MM.1S (cell line): Measurements from ENCODE around the gene FAAH.
"Not testable (repeated sequence)": the region's sequence is repeated elsewhere in the genome, so short reads cannot be mapped to it uniquely, and the experiment has no call there.

Experiments
- DNase-seq: peaks from one replicate; pipeline ENCODE4 v3.0.0-alpha.2; 2015
- H2AFZ ChIP-seq: fragments of 300-600 bp; sonication (generic); 2 replicates; pipeline ENCODE4 v1.6.0; 2016; ENCODE audit warnings: antibody characterized with exemption, low read length
- H3F3A ChIP-seq: fragments of 300-600 bp; sonication (generic); 2 replicates; pipeline ENCODE4 v1.6.1; 2016; ENCODE audit warnings: mild to moderate bottlenecking, antibody characterized with exemption, low read length, moderate library complexity, mixed read lengths; ENCODE audit not compliant: insufficient read depth
- H3K27ac ChIP-seq: fragments of 300-600 bp; sonication (generic); 2 replicates; pipeline ENCODE4 v1.5.1; 2016; ENCODE audit warnings: mild to moderate bottlenecking, low read length
- H3K27me3 ChIP-seq: fragments of 300-600 bp; sonication (generic); replicated peaks from 2 replicates; pipeline ENCODE4 v1.6.0; 2016; ENCODE audit warnings: low read length; ENCODE audit not compliant: insufficient read depth
- H3K36me3 ChIP-seq: fragments of 300-600 bp; sonication (generic); replicated peaks from 2 replicates; pipeline ENCODE4 v1.6.1; 2016; ENCODE audit warnings: mild to moderate bottlenecking, low read length, mixed read lengths; ENCODE audit not compliant: insufficient read depth
- H3K4me1 ChIP-seq: fragments of 300-600 bp; sonication (generic); 2 replicates; pipeline ENCODE4 v1.6.1; 2016; ENCODE audit warnings: low read length, mixed read lengths
- H3K4me2 ChIP-seq: fragments of 300-600 bp; sonication (generic); 2 replicates; pipeline ENCODE4 v1.6.0; 2016; ENCODE audit warnings: low read depth, low read length
- H3K4me3 ChIP-seq: fragments of 300-600 bp; sonication (generic); 2 replicates; pipeline ENCODE4 v1.5.1; 2016; ENCODE audit warnings: low read length, mixed read lengths
- H3K79me2 ChIP-seq: fragments of 300-600 bp; sonication (generic); 2 replicates; pipeline ENCODE4 v1.6.1; 2016; ENCODE audit warnings: mixed run types, low read length, mixed read lengths
- H3K9ac ChIP-seq: fragments of 300-600 bp; sonication (generic); 2 replicates; pipeline ENCODE4 v1.6.1; 2016; ENCODE audit warnings: low read length, mixed read lengths
- H3K9me2 ChIP-seq: fragments of 300-600 bp; sonication (generic); replicated peaks from 2 replicates; pipeline ENCODE4 v1.6.1; 2016; ENCODE audit warnings: mild to moderate bottlenecking, low read length, mixed read lengths; ENCODE audit not compliant: insufficient read depth
- H3K9me3 ChIP-seq: fragments of 300-600 bp; sonication (generic); replicated peaks from 2 replicates; pipeline ENCODE4 v1.6.1; 2016; ENCODE audit warnings: mild to moderate bottlenecking, low read length, mixed read lengths; ENCODE audit not compliant: insufficient read depth
- H4K20me1 ChIP-seq: fragments of 300-600 bp; sonication (generic); 2 replicates; pipeline ENCODE4 v1.6.1; 2016; ENCODE audit warnings: mild to moderate bottlenecking, low read length, moderate library complexity, mixed read lengths; ENCODE audit not compliant: insufficient read depth
- CTCF ChIP-seq: fragments of 300-600 bp; sonication (generic); IDR thresholded peaks from 2 replicates; pipeline ENCODE4 v1.5.1; 2016; ENCODE audit warnings: antibody characterized with exemption, low read length, mixed read lengths
- EZH2 ChIP-seq: fragments of 300-600 bp; sonication (generic); optimal IDR thresholded peaks from 2 replicates; pipeline ENCODE3; 2017; ENCODE audit warnings: low read depth, mild to moderate bottlenecking, antibody characterized with exemption, low read length, mixed read lengths
- EZH2phosphoT487 ChIP-seq: fragments of 300-600 bp; sonication (generic); IDR thresholded peaks from 2 replicates; pipeline ENCODE4 v1.6.1; 2018; ENCODE audit warnings: antibody characterized with exemption, low read length

The FAAH gene

DNA sequence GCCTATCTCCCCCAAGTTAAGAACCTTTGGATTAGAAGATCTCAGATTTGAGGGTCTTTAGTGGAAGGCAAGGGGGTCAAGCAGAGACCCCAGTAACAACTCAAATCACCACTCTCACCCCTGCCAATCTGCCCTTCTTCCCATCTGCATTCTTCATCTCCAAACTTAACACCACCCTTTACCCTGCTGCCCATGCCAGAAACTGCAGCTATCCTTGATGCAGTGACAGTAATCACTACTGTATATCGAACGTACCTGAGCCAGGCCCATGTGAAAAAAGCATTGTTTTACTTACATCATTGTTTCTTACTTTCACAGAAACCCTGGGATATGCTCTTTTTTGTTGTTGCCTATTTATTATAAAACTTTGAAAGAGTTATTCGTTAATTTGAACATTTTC is 27.0 kb upstream of the FAAH start:
- Histone ChIP-seq H4K20me1 (no peaks in the 10 kb centered on the region), H3K9me3 (no peaks in the 10 kb centered on the region), H3K4me2 (no peak overlapping the region), H3F3A (no peaks in the 10 kb centered on the region), H2AFZ (no peak overlapping the region), H3K4me3 (no peak overlapping the region), H3K27me3 (no peaks in the 10 kb centered on the region), H3K9me2 (no peaks in the 10 kb centered on the region), H3K79me2 (no peaks in the 10 kb centered on the region), H3K9ac (no peak overlapping the region), H3K36me3 (no peaks in the 10 kb centered on the region), H3K27ac (no peak overlapping the region), H3K4me1 (no peaks in the 10 kb centered on the region)
- TF ChIP-seq CTCF (no peak), EZH2 (no peak), EZH2phosphoT487 (no peak)
- DNase-seq: no peak

GRCh38 chr1:46367701-46368100 is 26.4 kb upstream of the FAAH start:
- H3K4me3 ChIP-seq, H3K9me2 ChIP-seq, H3K27ac ChIP-seq, H3K4me1 ChIP-seq, H3F3A ChIP-seq, H3K36me3 ChIP-seq, H3K79me2 ChIP-seq, H4K20me1 ChIP-seq, H2AFZ ChIP-seq, H3K9me3 ChIP-seq, DNase-seq, H3K4me2 ChIP-seq, H3K9ac ChIP-seq, H3K27me3 ChIP-seq: not testable (repeated sequence)

DNA sequence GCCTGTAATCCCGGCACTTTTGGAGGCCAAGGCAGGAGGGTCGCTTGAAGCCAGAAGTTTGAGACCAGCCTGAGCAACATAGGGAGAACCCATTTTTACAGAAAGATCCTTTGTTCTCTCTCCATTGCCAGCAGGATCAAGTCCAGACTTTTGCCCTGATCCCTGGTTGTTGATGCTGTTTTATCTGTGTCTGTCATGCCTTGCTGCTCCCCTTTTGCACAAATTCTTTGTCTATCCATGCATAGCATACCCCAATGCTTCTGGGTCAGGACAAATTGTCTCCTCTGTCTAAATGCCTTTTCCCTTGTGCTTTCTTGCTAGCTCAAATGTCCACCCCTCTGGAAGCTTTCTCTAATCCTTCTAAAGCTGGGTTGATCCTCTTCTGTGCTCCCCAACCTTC is 25.3 kb upstream of the FAAH start:
- H3K9me2 ChIP-seq: no peaks in the 10 kb centered on the region
- H3K79me2 ChIP-seq: no peaks in the 10 kb centered on the region
- no peaks in the 10 kb centered on the region for H3K9me3 ChIP-seq
- DNase-seq: no peak
- H3K4me3 ChIP-seq: no peak overlapping the region
- H3K27me3 ChIP-seq: no peaks in the 10 kb centered on the region
- no peak overlapping the region for H3K9ac ChIP-seq
- H3K4me1 ChIP-seq: peaks cover 4% of the 10 kb centered on the region; the same call in 1 of the 2 replicates
- H3K36me3 ChIP-seq: no peaks in the 10 kb centered on the region
- no peaks in the 10 kb centered on the region for H3F3A ChIP-seq
- no peak overlapping the region for H3K4me2 ChIP-seq
- no peak for TF ChIP-seq EZH2
- no peak for TF ChIP-seq CTCF
- TF ChIP-seq EZH2phosphoT487: no peak
- H4K20me1 ChIP-seq: no peaks in the 10 kb centered on the region
- no peak overlapping the region for H3K27ac ChIP-seq
- no peak overlapping the region for H2AFZ ChIP-seq

DNA sequence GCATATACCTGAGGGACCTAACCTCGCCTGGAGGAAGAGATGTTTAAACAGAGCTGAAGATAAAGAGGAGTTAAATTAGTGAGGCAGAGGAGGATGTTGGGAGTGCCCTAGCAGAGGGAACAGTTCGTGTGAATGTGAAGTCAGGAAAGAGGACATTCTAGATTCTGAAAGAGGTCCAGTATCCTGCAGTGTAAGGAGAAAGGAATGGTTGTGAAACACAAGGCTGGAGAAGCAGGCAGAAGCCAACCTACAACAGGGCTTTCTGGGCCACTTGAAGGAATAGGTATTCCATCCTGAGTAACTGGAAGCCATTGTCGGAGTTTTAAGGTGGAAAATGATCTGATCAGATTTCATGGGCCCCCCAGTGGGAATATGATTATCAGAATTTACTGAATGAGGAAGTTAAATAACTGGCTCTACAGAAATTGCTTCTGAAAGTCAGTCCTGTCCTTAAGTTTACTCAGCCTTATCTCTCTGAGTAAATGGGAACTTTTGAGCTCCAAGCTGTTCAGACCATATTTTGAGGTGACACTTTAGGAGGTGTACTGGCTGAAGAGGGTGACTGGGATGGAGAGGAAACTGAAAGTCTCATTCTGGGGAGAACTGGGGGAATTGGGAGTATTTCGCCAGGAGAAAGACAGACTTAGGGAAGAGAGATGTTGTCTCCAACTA is 24.4 kb upstream of the FAAH start:
- Histone ChIP-seq H3F3A (no peaks in the 10 kb centered on the region), H3K36me3 (no peaks in the 10 kb centered on the region), H3K9ac (no peak overlapping the region), H4K20me1 (no peaks in the 10 kb centered on the region), H3K9me3 (no peaks in the 10 kb centered on the region), H3K4me2 (no peak overlapping the region), H3K9me2 (no peaks in the 10 kb centered on the region), H3K4me1 (peaks cover 4% of the 10 kb centered on the region; the same call in 1 of the 2 replicates), H3K27me3 (no peaks in the 10 kb centered on the region), H3K27ac (no peak overlapping the region), H2AFZ (no peak overlapping the region), H3K4me3 (no peak overlapping the region), H3K79me2 (no peaks in the 10 kb centered on the region)
- no peak for DNase-seq
- no peak for TF ChIP-seq EZH2phosphoT487
- no peak for TF ChIP-seq EZH2
- no peak for TF ChIP-seq CTCF
